ENCODE measurements around the gene ABHD6.
"Not testable (repeated sequence)": the region's sequence is repeated elsewhere in the genome, so short reads cannot be mapped to it uniquely, and the experiment has no call there.

ABHD6 gene, protein sequence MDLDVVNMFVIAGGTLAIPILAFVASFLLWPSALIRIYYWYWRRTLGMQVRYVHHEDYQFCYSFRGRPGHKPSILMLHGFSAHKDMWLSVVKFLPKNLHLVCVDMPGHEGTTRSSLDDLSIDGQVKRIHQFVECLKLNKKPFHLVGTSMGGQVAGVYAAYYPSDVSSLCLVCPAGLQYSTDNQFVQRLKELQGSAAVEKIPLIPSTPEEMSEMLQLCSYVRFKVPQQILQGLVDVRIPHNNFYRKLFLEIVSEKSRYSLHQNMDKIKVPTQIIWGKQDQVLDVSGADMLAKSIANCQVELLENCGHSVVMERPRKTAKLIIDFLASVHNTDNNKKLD

DNA sequence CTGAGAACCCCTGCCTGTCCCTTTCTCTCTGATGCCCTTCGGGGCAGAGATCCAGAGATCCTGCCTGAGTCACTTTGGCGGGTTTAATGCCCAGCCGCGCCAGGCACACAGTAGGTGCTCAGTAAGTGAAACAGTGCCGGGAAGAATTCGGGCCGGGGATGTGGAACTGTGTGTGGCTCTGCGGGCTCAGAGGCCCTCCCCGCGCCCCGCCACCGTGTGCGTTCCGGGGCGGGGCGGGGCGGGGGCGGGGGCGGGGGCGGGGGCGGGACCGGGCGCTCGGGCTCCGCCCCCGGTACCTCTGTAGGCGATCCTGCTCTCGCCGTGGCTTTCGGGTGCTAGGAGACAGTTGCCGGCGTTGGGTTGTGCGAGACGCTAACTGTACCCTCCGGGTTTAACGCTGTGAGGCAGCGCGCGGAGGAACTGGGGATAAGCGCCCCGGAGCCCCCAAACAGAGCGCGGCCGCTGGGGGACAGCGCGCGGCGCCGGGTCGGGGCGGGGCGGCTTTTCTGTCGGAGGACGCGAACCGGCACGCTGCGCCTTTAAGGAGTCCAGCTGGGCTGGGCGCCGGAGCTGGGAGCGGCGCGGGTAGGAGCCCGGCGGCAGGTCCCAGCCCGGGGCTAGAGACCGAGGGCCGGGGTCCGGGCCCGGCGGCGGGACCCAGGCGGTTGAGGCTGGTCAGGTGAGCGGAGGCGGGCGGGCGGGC is at the start of gene ABHD6:
Gene ABHD6, plus strand, starts transcription at position 555 of the 703 bp plus-strand sequence. CDS start 18,795 bp downstream, outside the sequence.
- peak; percentile 38 for DNase-seq (ENCODE audit: low spot score)

DNA sequence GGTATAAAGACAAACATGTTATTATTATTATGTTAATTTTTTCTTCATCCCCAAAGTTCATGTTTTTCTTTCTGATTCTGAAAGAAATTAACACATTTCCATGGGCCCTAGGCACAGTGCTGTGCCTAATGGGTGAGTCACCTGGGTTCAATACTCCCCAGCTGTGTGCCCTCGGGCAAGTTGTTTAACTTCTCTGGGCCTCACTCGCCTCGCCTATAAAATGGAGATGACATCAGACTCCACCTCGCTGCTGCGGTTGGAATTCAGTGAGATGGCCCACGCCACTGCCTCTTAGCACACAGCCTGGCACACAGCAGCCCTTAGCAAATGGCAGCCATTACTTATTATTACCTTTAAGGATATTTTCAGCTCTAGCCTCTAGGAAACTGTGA is 49.4 kb upstream of the ABHD6 start:
- DNase-seq (ENCODE audit: low spot score): no peak

DNA sequence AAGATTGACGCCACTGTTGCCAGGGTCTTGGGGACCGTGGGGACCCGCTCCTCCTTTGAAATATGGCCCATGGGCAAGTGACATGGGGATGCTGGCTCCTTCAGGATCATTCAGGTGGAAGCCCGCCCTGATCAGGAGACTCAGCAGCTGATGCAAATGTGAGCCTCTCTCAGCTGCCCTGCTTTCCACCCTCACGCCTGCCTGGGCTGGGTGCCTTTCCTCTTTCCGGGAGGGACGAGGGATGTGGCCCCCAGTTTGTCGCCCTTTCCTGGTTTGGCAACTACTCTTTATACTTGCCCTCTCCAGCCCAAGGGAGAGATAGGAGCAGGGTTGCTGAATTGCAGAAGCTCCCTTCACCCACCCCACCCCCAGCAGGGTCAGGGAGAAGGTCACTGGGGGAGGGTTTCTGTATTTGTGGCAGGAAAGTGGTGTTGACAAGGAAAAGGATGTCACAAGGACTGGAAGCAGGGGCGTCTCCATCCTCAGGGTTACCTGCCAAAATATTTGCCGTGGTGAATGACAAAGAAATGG is 48.6 kb upstream of the ABHD6 start:
- DNase-seq (ENCODE audit: low spot score): no peak

DNA sequence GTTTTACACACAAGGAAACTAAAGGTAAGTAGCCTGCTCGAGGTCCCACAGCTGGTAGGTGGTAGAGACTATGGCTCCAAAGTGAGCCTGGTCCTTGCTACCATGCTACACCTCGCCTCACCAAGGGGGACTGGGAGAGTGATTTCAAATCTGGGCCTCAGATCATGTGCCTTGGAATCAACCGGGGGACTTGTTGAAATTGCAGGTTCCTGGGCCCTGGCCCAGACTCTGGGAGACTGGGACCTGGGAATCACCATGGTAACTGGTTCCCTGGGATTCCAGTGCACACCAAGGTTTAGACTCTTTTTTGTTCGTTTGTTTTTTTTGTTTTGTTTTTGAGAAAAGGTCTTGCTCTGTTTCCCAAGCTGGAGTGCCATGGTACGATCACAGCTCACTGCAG is 47.9 kb upstream of the ABHD6 start:
- no peak for DNase-seq (ENCODE audit: low spot score)

DNA sequence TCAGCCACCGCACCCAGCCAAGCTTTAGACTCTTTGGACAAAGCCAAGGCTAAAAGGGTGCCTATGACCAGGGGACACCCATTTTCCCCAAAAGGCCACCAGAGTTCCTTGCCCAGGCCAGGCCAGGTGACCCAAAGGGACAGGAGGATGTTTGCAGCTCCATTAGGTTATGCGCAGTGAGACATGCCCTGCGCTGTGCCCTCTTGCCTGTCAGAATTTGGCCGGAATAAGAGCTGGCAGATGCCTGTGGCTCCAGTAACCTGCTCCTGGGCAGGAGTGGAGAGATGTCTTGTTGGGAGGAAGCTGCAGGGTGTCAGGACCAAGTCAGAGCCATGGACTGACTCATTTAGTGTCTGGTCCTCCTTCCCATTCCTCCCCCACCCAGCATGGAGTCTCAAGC is 47.3 kb upstream of the ABHD6 start:
- DNase-seq (ENCODE audit: low spot score): no peak

DNA sequence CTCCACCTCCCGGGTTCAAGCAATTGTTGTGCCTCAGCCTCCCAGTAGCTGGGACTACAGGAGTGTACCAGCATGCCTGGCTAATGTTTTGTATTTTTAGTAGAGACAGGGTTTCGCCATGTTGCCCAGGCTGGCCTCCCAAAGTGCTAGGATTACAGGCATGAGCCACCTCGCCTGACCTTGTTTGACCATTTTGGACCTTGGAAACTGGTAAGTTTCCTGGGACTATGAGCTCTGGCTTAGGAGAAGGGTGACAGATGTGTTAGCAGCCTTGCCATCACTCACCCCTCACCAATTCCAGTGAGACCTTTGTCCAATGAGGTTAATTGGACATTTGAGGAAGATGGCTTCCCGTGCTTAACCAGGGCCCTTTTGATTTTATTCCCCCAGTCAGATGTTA is 46.7 kb upstream of the ABHD6 start:
- no peak for DNase-seq (ENCODE audit: low spot score)

DNA sequence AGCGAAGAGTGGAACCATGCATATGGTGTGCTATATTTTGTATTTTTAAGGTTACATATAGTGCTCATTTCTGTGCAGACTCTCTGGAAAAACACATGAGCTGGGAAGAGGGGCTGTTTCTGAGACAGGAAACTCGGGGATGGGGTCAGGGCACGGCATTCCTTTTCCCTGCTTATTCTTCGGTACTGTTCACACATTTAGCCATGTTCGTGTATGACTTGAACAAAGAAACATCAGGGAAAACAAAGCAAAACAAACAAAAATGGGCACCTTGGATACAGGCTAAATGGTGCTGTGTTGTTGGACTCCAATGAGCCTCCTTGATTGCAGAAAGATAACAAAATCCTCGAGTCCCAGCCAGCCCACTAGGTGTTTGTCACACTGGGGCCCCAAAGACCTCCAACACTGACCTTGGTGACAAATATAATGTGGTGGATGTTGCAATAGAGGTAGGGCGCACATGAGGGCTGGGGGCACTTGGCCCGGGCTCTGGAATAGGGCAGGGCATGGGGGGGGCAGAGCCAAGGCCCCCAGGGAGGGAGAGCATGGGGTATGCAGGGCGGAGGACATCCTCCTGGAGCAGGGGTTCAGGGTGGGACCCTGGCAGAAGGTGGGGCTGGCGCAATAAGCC is 46.1 kb upstream of the ABHD6 start:
- DNase-seq (ENCODE audit: low spot score): no peak

DNA sequence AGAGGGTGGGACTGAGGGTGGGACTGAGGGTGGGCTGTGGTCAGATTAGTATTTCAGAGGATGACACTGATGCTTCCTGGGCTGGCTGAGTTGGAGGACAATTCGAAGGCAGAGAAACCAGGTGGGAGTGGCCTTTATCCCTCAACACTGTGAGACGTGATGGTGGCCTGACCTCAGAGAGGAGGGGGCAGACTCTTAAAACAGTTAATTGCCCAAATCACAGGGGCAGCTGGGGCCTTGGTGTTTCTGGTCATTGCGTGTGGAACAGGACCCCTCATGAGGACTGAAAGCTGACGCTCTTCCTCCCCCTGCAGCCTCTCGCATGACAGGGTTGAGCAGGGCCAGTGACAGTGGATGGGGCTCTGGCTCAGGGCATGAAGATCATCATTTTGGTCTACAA is 45.5 kb upstream of the ABHD6 start:
- no peak for DNase-seq (ENCODE audit: low spot score)

DNA sequence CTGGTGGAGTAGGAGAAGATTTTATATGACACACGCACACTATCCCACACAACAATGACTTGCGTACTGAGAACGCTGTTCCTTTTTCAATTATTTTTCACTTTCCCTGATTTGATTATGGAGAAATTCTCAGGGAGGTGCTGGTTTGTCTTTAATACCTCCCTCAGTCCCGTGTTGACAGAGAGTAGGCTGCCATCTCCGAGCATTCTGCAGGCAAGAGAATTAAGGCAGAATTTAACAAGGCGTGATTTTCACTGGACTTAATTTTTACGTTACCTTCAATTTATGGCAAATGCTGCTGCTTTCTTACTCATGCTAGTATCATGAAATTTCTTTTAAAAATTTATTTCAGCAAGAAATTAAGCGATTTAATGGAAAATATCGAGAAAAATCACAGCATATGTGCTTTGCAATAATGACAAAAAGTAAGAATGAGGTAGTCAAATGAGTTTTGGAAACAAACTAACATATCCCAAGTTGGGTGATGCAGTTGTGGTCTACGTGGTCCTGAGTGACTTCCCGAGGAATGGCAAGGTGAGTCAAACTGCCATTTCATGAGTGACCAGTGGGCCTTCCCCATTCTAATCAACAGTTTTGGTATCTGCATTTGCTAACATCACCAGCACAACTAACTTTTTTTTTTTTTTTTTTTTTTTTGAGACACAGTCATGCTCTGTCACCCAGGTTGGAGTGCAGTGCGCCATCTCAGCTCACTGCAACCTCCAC is 43.7 kb upstream of the ABHD6 start:
- DNase-seq (ENCODE audit: low spot score): no peak

DNA sequence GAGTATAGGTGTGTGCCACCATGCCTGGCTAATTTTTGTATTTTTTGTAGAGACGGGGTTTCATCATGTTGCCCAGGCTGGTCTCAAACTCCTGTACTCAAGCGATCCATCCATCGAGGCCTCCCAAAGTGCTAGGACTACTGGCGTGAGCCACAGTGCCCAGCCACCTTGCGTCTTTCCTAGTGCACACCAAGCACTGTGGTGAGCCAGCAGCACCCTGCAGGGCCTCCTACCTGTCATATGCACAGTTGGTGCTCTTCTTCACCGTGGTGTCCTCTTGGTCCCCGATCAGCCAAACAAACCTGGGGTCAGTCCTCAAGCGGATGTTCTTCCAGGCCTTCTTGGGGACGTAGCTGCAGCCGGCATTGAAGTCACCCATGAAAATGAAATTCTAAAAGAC is 40.0 kb upstream of the ABHD6 start:
- no peak for DNase-seq (ENCODE audit: low spot score)

DNA sequence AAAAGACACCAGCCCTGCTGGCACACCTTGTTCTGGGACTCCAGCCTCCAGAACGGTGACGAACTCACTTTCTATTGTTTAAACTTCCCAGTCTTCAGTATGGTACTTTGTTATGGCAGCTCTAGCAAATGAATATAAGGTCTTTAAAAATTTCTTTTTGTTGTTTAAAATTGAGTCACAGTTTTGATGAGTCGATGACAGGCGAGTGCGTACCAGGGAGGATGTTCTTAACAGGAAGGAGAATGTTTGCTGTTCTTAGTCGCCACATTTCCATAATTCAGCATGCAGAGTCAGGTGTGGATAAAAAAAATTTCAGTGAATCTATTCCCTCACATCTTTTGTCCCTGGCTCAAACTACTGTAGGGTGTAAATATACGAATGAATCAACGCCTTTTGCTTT is 39.2 kb upstream of the ABHD6 start:
- no peak for DNase-seq (ENCODE audit: low spot score)

DNA sequence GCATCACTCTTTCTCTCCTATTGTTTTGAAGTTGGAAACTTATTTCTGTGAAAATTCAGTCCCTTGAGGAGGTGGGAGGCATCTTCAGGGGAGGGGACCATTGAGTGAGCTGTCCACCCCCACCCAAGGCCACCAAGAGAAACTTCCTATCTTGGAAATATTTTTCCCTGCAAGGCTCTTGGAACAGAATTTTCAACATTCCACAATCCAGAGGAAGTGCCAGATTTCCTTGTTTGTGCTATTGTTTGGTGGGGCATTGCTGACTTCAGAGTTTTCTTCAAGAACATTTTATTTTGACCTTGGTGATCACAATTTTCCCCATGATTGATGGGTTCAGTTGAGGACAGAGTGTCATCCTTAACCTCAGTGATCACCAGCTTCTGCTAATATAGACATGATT is 38.8 kb upstream of the ABHD6 start:
- DNase-seq (ENCODE audit: low spot score): no peak

DNA sequence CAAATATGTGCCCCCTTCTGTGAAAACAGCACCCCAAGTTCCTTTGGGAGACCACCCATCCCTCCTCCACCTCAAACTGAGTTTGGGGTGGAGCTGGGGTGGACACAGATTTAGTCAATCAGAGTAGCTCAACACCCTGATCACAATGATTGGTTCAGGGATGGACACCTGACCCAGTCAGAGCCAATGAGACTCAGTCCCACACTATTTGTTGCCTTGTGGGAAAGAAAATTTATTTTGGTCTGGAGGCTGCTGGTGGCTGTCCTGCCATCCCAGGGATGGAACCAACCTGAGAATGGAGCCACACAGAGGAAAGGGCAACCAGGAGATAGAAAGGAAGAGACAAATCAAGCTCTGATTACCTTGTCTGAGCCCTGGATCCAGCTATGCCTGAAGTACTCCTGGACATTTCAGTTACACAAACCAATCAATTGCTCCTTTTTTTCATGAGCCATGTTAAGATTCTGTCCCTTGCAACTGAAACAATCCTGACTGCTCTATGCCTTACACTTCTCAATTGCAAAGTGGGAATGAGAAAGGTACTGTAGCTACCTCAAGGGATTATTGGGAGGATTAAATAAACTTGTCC is 37.4 kb upstream of the ABHD6 start:
- no peak for DNase-seq (ENCODE audit: low spot score)

DNA sequence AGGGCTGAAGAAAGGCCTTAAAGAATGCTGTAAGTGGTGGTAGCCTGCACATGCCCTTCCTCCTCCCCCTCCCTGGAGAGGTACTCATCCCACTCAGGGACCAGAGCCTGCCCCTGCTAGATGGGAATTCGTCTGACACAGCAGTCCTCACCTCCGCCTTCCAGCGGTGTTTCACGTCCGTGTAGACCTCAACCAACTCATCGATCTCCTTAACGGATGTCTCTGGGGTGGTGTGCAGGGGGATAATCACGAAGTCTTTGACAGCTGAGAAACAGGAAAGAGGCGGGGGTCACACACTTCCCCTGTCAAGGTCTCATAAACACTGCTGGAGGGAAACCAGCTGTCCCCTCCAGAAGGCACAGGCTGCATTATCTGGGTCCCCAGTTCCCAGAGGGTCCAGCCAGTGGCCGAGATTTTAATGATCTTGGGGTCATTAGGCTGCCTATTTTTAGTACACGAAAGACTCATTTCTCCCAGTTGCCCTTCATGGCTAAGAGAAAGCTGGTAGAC is 36.7 kb upstream of the ABHD6 start:
- no peak for DNase-seq (ENCODE audit: low spot score)

DNA sequence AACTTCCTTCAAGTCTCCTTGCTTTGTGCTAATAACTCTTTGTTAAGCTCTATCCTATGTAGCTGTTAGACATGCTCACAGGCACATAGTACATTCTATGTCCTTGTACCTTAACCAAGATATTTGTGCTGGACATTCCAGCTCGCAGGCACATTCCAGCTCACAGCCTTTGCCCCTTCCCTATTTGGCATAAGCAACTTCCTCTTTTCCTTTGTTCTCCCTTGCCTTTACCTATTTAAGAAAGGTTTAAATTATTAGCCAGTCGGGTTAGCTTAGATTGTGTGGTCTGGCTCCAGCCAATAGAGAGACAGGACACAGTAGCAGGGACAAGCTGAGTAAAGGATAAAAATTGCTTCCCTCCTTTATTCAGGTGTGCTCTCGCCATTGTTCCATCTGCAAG is 36.1 kb upstream of the ABHD6 start:
- not testable (repeated sequence) for DNase-seq (ENCODE audit: low spot score)

DNA sequence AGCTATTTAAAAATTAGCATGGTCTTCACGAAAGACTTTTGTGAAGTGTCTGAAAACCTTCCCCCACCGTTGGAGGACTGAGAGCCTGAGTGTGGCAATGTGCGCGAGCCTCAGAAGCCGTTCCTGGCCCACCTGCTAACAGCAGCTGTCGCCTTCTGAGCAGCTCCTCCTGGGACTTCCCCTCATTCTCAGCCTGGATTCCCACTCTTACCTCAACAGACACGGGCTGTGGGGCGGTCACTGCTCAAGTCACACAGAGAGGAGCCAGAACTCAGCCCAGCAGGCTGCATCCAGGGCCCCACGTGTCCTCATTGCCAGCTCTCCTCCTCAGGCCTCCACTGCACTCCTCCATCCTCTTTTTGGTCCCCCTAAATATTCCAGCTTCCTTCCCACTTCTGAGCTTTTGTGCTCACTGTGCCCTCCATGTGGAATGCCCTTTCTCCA is 34.7 kb upstream of the ABHD6 start:
- DNase-seq (ENCODE audit: low spot score): no peak

DNA sequence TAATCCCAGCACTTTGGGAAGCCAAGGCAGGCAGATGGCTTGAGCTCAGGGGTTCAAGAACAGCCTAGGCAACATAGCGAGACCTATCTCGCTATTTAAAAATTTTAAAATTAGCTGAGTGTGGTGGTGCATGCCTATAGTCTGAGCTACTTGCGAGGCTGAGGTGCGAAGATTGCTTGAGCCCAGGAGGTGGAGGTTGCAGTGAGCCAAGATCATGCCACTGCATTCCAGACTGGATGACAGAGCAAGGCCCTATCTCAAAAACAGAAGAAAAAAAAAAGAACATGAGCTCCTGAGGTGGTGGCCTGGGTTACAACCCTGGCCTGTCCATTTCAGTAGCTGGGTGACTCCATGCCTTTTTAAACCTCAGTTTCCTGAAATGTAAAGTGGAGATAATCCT is 34.1 kb upstream of the ABHD6 start:
- DNase-seq (ENCODE audit: low spot score): no peak

DNA sequence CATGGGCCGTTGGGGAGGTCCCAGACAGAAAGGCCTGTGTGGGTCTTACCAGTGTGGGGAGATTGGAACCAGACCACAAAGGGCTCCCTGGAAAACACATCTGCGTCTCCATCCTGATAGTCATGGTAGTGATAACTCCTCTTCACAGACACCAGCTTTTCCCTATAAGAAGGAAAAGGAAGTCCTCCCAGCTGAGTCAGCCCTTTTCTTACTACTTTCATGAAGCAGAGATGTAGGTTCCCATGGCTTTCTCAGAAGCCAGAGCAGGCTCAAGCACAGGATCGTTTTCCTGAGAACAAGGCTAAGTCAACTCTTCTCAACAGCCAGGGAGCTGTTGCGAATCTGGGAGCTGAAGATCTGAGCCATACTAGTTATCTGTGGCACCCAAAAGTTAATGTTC is 32.9 kb upstream of the ABHD6 start:
- DNase-seq (ENCODE audit: low spot score): no peak

DNA sequence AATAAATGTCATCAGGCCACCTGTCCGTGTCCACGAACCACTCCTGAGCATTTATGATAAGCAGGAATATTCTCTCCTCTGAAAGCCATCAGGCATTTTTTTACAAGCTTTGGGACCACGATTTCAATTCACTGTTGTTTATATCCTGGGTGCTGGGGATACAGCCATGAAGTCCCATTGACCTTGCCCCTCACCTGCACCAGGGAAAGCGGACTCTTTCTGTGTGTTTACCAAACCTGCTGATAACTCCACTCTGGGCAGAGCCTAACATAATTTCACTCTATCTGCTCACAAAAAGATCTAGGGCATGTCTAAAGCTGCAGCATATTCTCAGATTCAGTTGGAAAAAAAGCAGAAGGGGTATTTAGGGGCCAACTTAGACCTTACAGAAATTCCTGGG is 31.6 kb upstream of the ABHD6 start:
- DNase-seq (ENCODE audit: low spot score): no peak

DNA sequence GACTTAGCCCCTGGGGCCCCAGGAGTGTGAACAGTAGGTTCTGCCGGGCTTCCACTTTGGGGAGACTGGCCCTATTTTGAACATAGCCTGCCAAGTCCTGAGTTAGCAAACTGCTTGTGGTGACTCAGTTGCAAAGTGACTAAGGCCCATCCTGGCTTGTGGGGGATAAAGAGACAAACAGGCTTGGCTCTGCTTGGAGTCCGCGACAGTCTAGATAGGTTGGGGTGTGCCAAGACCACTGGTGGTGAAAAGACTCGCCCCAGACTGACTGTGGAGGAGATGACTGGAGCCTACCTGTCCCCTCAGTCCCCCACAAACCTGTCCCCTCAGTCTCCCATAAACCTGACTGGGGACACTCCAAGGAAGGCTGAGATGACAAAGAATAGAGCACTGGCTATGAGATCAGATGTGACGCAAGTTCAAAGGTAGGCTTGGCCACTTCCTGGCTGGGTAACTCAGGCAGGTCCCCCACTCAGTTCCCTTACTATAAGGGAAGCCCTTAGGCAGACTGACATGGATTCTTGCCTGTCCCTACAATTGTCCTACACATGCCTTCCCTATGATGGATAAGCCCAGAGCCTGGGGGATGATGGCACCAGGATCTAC is 31.1 kb upstream of the ABHD6 start:
- DNase-seq (ENCODE audit: low spot score): no peak

DNA sequence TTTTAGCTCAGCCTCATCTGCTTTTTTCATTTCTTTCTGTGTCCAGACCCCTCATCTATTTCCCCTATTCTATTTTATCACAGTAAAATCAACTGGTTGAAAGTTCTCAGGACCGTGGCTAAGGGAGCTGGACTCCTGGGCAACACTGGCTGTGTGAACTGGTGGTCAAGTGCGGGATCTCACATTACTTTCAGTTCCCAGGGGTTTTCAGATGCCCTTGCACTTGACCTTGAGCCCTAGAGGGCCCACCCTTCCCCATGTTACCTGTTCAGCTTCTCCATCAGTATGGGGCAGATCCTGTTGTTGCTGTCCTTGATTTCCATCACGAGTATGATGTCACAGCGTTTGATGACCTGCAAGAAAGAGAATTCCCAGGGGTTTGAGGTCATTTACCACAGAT is 29.6 kb upstream of the ABHD6 start:
- no peak for DNase-seq (ENCODE audit: low spot score)

Measured in HuH-7.5 (cell line).